Measurements from ENCODE around the gene SPTBN4.
"Not testable (repeated sequence)": the region's sequence is repeated elsewhere in the genome, so short reads cannot be mapped to it uniquely, and the experiment has no call there.

SPTBN4 gene

DNA sequence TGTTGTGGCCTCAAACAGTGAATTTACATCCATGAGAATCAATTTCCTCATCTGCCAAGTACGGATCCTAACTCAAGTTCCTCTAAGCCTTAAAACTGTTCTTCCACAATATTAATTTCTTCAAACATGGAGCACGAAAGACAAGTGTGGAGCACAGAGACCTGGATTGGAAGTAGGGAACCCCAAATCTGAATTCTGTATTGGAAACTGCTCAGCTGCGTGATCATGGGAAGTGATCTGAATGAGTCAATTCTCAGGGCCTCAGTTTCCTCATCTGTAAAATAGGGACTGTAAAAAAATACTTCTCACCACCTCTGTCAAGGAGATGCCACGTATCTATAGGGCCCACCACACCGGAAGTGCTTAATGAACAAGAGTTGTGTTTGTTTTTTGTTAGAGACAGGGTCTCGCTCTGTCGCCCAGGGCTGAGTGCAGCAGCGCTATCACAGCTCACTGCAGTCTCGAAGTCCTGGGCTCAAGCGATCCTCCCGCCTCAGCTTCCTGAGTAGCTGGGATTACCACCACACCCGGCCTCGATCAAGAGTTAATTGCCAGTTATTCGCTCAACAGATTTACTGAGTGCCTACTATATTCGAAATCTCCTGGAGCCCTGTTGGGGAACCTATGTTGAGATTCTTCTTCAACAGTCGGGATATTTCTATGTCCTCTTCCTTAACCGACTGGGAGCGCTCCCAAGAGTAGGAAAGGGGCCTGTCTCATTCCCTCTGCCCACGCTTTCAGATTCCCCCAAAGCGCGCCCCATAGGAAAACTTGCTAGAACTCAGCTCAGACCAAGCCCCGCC is 24.3 kb upstream of the SPTBN4 start:
- no peak for DNase-seq

DNA sequence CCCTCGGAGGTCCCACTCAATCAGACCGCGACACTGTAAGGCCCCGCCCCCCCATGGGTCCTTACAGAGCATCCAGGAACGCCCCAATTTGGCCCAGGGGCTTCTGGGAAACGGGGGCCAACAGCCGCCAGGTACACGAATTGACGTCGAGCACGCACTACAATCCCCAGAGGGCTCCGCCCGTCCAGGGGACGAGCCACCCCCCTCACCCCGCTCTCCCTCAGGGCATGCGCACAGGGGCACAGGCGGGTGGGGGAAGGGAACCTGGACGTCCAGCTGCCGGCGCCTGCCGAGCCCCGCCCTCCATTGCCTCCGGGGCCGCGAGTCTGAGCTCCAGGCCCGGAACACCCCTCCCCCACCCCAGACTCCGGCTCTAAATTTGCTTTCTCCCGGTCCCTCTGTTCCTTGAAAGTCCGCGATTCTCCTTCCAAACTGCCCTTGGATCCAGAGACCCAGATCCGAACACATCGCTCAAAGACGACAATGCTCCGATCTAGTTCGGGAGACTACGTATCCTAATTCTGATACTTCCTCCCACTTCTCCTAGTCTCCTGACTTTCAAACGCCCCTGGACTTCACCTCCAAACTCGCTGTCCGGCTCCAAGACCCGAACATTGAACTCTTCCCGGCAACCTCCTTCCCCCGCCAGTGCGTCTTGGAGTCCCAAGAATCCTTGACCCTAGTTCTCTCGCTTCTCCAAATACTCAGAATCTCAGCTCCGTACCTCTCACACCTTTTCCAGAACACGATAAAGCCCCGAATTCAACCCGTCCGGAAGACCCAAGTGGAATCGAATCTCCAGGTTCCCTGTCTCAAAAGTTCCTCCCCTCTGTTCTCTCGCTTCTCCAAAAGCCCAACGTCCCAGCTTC is 23.4 kb upstream of the SPTBN4 start:
- peak; percentile 99 for DNase-seq

- peak; percentile 98 for DNase-seq
Measured at GRCh38 chr19:40444000-40444824, 22.6 kb upstream of the SPTBN4 start, which contains the start of gene SERTAD3. Gene SERTAD3 (minus strand): TSS chr19:40444335. CDS start chr19:40442080, 2,255 bp downstream.

DNA sequence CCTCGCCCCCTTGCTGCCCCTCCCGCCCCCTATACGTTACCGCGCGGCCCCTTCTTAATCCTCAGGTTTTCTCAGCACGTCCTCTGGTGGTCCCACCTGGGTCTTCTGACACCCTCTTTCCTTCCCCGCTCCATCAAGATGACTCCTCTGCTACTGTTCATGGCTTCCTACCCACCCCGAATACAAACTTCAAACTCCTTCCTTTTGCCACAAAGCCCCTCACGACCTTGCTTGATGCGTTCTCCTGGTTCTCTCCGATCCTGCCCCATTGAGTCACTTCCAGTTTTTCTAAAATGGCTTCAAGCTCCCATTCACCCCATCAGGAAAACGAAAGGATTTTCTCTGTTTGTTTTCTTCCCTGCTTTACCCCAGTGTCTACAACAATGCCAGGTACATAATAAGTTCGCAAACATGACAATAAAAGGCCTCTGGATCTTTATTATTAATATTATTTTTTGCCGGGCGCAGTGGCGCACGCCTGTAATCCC is 21.9 kb upstream of the SPTBN4 start:
- no peak for DNase-seq

- DNase-seq = no peak
Measured at GRCh38 chr19:40445780-40446262, 21.0 kb upstream of the SPTBN4 start.

DNA sequence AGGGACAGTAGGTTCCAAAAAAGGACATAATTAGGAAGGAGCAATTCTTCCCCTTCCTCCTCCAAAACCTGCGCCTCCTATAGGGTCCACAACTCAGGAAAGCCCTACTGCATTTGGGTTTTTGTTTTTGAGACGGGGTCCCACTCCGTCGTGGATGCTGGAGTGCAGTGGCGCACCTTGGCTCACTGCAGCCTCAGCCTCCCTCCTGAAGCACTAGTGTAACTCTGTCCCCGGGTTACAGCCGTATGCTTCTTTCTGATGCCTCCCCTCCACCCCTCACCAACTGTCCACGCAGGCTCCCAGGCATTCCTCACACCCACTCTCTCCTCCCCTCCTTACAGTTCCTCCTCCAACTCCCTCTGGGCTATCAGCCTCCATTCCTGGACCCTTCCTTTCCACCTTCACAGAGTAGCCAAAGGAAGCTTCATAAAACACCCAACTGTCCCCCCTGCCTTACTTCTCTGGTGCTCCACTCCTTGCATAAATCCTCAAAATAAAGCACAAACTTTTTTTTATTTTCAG is 20.5 kb upstream of the SPTBN4 start:
- no peak for DNase-seq

DNA sequence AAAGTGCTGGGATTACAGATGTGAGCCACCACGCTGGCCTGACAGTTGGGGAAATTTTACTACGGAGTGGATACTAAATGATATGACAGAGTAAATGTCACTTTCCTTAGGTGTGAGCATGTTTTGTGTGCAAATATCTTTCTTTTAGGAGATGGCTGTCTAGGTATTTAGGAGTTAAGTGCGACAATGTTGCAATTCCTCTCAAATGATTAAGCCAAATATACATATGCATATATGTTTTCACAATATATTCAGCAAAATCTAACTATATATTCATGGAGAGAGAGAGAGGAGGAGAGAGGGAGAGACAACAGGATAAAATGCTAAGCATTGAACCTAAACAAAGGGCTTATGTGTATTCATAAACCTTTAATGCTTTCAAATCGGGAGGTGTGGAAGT is 17.3 kb upstream of the SPTBN4 start:
- no peak for DNase-seq

- no peak for DNase-seq
Measured at GRCh38 chr19:40450664-40451063, 16.1 kb upstream of the SPTBN4 start.

DNA sequence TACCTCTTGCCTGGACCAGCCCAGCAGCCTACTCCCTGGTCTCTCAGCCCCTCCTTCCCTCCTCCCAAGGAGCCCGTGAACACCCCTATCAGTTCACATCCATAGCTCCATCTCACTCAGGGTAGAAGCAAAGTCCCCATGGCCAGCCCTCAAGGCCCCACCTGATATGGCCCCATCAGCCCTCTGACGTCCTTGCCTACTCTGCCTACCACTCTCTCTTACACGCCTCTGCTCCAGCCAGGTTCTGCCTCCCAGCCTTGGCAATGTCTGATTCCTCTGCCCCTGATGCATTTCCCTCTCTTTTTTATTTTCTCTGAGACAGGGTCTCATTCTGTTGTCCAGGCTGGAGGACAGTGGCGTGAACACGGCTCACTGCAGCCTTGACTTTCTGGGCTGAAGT is 14.8 kb upstream of the SPTBN4 start:
- DNase-seq = no peak

DNA sequence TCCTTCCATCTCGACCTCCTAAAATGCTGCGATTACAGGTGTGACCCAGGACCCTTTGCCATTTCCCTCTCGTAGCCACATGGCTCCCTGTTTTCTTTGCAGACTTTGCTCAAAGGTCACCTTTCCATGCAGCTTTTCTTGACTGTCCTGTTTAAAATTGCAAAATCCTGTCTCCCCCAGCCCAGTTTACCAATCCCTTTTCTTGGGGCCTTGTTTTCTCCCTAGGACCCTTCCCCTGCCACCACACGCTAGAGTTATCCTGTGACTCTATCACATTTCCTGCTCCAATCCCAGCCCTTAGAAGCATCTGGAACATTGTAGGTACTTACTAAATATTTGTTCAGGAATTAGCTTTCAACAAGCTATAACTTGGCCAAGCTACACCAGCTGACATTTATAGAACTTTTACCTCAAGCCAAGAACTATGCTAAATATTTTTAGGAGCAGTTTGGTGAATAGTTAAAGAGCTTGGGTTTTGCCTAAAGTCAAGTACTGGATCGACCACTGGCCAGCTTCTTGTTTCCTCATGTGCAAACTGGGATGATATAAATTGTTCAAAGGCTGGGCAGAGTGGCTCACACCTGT is 13.6 kb upstream of the SPTBN4 start:
- DNase-seq = no peak

DNA sequence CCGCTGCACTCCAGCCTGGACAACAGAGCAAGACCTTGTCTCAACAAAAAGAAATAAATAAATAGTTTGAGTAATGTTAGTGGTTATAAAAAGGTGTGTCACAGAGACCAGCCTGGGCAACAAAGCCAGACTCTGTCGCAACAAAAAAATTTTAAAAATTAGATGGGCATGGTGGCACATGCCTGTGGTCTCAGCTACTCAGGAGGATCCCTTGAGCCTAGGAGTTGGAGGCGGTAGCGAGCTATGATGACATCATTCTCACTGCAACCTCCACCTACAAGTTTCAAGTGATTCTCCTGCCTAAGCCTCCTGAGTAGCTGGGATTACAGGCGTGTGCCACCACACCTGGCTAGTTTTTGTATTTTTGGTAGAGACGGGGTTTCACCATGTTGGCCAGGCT is 12.9 kb upstream of the SPTBN4 start:
- DNase-seq = not testable (repeated sequence)

GRCh38 chr19:40457048-40457447 is 9.8 kb upstream of the SPTBN4 start:
- DNase-seq = no peak

- no peak for DNase-seq
Measured at GRCh38 chr19:40457953-40458596, 8.7 kb upstream of the SPTBN4 start.

GRCh38 chr19:40458597-40458974 is 8.2 kb upstream of the SPTBN4 start:
- no peak for DNase-seq

GRCh38 chr19:40460185-40460584 is 6.6 kb upstream of the SPTBN4 start:
- no peak for DNase-seq

GRCh38 chr19:40461669-40462221 is 5.1 kb upstream of the SPTBN4 start:
- DNase-seq = no peak

DNA sequence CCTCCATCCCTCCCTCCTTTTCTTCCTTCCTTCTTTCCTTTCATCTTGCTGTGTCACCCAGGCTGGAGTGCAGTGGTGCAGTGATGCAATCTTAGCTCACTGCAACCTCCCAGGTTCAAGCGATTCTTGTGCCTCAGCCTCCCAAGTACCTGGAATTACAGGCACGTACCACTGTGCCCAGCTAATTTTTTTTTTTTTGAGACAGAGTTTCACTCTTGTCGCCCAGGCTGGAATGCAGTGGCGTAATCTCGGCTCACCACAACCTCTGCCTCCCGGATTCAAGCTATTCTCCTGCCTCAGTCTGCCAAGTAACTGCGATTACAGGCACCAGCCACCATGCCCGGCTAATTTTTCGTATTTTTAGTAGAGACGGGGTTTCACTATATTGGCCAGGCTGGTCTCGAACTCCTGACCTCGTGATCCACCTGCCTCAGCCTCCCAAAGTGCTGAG is 3.2 kb upstream of the SPTBN4 start:
- DNase-seq = not testable (repeated sequence)

GRCh38 chr19:40464059-40465024 is 2.5 kb upstream of the SPTBN4 start:
- DNase-seq = peak; percentile 85

GRCh38 chr19:40465025-40465556 is 1.7 kb upstream of the SPTBN4 start:
- DNase-seq = peak; percentile 46
